NCI-H748 (cell line): Measurements from ENCODE around the gene HSD17B7.
A peak's percentile ranks its signal among the peaks of the same experiment; 100 is the strongest.
"Not testable (repeated sequence)": the region's sequence is repeated elsewhere in the genome, so short reads cannot be mapped to it uniquely, and the experiment has no call there.

Source experiments
- DNase-seq: peaks from one replicate; lab custom pipeline; 2025; ENCODE audit not compliant: unreplicated experiment; lab: John Stamatoyannopoulos, UW

HSD17B7 gene

DNA sequence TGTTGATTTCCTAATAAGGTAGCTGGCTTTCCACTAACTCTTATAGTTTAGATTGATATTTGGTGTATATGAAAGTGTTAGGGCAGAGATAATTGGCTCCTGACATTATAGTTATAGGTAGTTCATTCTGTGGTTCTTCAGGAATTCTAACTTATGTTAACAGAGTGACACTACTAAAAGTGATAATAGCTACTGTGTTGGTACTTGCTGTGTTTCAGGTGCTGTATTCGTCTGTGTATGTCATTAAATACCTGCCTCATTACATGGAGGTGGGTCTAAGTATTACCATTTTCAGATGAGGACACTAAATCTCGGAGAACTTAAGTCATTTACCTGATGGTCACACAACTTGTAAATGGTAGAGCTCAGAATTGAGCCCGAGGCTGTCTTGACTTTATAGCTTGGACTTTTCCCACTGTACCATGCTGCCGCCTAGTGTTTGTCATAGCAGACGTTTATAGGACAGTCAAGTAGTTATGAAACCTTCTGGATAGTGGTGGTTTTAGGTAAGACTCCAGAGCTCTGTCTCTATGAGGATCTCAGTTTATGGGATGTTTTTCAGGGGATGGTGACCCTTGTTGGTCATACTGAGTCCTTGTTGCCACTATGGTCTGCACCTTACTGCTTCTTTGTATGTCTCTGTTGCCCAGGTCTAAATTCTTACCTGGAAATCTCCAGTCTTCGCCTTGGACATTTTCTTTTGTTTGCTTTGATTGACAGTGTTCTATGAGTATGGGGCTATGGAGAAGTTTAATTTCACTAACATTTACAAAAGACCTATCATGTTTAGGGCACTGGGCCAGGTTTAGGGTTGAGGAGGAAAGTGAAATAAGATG lies 9.7 kb downstream of the HSD17B7 start:
- DNase-seq: peak; percentile 54

DNA sequence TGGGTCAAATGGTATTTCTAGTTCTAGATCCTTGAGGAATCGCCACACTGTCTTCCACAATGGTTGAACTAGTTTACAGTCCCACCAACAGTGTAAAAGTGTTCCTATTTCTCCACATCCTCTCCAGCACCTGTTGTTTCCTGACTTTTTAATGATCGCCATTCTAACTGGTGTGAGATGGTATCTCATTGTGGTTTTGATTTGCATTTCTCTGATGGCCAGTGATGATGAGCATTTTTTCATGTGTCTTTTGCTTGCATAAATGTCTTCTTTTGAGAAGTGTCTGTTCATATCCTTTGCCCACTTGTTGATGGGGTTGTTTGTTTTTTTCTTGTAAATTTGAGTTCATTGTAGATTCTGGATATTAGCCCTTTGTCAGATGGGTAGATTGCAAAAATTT lies 17.0 kb downstream of the HSD17B7 start:
- DNase-seq: not testable (repeated sequence)

DNA sequence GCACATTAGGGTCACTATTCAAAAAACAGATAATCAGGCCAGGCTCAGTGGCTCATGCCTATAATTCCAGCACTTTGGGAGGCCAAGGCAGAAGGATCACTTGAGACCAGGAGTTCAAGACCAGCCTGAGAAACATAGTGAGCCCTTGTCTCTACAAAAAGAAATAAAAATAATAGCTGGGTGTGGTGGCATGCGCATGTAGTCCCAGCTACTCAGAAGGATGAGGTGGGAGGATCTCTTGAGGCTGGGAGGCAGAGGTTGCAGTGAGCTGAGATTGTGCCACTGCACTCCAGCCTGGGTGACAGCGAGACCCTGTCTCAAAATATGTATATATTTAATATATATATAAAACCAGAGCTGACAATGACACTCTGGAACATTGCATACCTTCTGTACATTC lies 21.9 kb downstream of the HSD17B7 start:
- not testable (repeated sequence) for DNase-seq

DNA sequence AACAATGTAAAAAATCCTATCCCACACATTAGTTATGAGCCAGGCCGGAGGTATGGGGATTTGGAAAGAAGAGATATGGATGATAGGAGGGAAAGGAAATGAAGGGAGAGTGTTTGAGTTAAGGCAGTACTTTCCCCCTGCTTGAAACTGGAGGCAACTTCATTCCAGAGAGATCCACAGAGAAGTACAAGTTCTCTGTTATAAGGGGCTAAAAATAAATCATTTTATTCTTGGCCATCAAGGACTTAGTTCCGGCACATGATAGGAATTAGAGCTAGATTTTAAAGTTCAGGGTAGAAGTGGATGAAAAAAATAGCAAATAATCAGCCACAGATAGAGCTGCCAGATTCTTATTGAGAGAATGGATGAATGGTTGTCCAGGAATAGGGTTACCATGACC lies 27.6 kb downstream of the HSD17B7 start:
- not testable (repeated sequence) for DNase-seq

DNA sequence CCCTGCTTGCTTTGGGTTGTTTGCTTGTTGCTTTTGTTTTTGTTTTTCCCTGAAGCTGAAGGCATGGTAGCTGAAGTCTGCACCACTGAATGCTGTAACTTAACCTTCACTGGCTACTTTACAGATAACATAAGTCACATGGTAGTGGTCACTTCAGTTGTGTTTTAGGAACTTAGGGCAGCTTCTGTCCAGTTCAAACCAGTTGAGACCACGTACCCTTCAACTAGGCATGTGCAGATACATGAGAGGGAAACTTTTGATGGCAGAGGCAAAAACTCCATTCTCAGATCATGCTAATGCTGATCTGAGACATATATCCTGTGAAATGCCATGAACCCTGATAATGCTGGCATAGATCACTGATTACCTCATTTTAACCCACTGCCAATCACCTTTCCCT lies 28.2 kb downstream of the HSD17B7 start:
- not testable (repeated sequence) for DNase-seq

DNA sequence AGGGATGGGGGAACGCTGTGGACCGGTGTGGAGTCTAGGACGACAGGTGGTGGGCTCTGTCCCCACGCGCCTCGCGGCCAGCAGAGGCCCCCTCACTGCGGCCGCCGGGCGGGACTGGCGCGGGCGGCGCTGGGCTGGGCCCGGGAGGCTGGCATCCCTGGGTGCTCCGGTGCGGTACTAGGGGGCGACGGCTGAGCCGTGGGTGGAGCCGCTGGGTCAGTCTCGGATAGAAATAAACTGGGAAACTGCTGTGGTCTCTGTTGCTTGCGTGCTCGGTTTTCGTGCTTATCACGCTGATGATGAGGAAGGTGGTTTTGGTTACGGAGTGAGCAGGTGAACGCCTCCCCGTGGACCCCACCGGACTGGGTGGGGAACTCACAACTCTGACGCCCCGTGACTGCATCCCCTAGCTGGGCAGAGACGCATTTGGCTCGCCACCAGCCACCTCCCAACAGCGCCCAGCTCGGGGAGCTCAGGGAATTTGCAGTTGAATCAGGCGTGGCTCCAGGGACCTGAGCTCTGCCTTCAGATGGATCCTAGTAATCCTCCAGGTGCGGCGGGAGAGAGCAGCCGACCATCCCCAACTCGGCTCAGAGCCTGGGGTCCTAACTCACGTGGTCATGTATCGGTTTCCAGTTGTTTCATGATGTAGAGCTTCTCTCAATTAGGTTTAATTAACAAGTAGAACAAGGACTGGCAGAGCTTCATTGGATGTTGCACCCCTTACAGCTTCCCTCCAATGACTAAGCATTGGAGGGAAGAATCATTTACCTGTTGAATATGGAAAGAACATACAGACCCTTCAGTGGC lies 32.1 kb downstream of the HSD17B7 start:
- DNase-seq: peak; percentile 86

DNA sequence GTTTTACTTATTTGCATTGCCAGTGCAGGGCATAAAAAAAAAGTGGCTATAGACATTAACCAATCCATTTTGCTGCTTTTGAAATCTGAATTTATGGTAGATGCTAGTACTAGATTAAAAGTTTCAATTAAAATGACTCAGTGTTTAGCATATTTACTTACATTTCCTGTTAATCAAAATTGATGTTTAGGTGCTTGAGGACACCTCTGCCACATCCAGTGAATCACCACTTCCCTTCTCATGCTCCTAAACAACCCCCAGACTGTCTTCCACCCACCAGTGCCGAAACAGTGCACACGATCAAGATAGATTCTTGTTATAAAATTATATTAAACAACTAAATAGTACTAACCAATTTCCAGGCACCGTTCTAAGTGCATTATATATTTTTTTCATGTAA lies 32.7 kb downstream of the HSD17B7 start:
- DNase-seq: no peak

DNA sequence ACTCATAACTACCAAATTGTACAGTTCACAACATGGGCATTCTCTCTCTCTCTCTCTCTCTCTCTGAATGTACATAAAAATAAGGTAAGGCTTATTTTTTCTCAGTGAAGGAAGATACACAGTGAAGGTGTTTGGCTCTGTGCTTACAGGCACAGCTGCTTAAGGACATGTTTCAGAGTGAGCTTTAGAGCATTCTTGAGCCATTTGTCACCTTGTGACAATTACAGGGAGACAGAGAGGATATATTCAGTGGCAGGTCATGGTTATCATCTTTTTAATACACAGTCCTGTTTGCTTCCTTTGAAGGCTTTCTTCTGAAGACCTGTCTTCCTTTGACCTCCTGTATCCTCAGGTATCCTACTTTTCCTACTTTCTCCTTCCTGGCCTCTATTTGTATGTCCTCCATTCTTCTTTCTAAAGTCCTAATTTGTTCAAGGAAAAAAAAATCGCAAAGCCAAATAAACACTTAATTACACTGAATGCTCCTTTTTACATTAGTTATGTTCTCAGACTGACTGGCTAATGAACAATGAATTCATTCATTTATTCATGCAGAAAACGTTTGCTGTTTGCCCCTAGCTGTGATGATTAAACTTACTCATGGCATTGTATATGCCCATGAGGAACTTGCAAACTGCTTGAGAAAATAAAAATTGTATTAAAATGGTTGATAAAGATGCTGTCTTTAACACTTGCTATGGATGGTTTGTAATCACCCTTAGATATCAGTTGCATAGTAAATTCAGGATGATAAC lies 33.4 kb downstream of the HSD17B7 start:
- no peak for DNase-seq

DNA sequence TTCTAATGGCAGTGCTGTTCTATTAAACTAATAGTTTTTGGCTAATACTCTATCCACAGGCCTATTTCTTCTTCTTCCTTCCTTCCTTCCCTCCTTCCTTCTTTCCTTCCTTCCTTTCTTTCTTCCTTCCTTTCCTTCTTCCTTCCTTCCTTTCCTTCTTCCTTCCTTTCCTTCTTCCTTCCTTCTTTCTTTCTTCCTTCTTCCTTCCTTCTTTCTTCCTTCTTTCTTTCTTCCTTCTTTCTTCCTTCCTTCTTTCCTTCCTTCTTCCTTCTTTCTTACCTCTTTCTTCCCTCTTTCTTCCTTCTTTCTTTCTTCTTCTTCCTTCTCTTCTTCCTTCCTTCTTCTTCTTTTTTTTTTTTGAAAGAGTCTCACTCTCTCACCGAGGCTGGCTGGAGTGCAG lies 38.8 kb downstream of the HSD17B7 start:
- DNase-seq: no peak

DNA sequence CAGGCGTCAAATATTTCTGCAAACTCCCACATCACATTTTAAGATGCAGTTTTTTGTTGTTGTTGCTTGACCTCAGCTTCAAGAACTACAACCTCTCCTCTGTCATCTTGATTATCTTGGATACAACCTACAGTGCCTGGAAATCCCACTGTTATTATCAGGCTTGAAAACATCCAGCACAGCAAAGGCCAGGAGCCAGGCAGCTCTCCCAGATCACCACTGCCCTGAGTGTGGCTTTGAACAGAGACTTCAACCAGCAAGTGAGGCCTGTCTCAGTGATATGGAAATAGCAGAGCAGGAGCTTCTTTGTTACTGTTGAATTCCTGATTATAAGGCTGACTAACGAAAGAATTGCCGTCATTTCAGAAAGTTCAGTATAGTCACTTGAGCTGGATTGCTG lies 42.0 kb downstream of the HSD17B7 start:
- DNase-seq: no peak

DNA sequence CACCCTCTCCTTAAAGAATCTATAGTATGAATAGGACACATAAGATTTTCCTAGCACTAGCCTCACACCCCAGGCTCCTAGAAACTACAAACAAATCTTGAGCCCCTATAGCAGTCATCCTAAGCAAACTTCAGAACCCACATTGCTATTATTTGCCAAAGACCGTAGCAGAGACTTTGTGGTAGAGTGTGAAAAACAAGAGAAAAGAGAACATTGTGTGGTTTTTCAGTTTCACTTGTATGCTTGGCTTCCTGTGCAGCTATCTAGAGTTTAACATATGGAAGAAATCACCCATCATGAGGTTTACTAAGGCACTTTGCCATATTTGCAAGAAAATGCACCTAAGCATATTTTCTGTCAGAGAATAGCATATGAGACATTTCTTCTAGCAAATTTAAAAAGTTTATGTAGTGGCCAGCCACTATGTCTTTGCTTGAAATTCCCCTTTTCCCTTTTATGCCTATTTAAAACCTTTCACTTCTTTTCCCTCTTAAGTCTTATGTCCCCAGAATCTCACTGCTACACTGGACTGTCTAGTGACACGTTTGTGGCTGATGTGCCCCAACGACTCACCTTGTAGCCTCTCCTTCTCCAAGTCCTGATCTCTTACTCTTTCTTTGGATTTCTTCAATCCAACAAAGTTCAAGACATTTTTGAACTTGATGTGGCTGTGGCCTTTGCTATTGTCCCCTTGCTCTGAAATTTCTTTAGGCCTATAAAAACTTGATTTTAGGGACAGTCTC lies 44.8 kb downstream of the HSD17B7 start:
- no peak for DNase-seq

DNA sequence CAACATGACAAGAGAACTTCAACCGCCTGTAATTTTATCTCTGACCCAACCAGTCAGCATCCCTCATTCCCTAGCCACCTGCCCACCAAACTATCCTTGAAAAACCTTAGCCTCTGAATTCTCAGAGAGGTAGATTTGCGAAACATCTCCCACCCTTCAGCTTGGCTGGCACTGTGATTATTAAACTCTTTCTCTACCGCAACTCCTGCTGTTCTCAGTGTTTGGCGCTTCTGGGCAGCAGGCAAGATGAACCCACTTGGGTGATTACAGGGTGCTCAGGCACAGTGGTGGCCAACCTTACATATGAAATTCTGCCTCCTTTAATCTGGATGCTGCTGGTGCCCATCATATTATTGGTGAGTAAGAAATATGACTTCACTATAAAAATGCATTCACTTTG lies 48.4 kb downstream of the HSD17B7 start:
- DNase-seq: no peak

DNA sequence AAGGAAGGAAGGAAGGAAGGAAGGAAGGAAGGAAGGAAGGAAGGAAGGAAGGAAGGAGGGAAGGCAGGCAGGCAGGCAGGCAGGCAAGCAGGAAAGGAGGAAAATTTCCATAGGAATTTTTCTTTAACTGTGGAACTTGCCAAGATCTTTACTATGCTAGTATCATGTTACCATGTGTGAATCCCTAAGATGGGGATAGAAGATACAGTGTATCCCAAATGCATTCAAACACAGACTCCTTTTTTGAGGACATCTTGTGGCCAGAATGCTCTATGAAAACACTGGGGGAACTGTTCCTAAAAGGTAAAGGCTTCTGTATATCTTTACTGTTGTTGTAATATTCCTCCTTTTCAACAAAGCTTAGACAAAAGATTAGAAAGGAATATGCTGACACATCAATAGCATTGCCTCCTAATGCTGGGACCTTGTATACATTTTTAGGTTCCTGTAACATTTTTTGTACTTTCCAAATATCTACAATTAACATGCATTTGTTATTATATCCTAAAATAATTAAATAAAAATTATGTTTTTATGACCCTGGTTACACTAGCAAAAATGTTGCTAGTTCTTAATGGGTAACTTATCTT lies 49.8 kb downstream of the HSD17B7 start:
- no peak for DNase-seq

DNA sequence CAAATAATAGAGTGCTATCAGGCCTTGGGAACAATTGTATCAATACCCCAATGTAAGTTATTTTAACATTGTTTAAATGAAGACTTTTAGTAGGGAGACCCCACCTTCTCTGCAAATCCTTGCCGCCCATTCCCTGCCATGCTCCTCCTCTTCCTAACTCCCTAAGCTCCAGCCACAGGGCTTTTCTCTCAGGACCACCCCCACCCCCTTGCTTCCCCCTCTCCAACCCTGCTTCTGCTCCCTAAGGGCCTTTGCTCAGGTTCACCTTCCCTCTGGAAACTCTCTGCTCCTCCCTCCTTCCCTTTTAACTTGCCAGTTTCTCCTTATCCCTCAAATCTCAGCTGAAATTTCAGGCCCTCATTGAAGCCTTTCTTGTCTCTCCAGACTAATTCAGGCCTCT lies 53.7 kb downstream of the HSD17B7 start:
- DNase-seq: no peak

DNA sequence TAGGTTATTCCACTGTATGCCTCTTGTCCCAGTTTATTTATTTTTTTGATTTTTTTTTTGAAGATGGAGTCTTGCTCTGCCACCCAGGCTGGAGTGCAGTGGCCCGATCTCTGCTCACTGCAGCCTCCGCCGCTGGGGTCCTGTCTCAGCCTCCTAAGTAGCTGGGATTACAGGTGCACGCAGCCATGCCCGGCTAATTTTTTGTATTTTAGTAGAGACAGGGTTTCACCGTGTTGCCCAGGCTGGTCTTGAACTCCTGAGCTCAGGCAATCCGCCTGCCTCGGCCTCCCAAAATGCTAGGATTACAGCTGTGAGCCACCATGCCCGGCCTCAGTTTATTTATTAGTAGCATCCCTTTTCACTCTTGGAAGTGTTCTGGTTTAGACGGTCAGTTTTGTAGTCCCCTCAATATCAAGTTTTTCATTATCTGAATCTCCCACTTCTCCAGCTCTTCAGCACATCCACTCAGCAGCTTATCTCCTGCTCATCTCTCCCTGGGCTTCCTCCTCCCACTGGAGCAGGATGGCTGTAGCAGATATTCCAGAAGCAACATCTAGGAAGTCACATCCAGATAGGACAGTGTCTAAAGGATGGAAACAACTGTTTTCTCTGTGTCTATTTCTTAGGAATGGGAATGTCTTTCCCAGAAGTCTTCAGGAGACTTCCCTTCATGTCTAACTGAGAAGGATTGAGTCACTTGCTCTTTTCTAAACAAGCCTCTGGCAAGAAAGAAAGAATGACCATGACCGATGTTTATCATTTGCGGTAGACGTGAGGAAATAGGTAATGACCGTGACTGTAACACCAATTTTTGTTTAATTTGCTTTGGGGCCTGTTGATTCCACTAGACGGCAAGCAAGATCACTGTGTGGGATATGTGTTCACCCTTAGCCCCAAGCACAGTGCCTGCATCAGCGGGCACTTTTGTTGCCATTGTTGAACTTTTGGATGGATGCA lies 56.0 kb downstream of the HSD17B7 start:
- DNase-seq: no peak

DNA sequence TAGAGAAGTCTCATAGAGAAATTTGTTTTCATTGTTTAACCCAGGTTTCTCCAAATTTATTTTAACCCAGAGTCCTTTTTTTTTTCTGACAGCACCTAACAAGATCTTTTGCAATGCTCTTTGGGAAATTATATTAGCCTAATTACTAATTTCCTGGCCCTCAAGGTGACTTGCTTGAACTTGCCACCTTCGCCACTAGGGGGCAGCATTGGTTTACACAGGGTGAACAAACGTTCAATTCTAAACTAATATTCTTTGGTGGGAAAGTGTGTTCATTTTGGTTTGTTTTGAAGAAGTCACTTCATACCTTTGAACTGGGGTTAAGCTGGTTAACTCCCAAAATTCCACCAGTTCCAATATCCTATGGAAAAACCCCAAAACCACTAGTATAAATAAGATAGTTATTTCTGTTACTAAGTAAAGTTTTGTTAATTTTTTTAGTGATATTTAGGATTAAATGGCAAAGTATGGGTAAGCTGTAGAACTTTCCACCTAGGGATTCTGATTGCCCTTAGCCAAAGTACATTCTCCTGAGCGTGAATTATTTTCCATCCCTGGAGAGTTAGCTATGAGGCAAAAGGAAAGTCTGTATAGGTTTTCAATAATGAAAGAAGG lies 57.4 kb downstream of the HSD17B7 start:
- DNase-seq: peak; percentile 78

DNA sequence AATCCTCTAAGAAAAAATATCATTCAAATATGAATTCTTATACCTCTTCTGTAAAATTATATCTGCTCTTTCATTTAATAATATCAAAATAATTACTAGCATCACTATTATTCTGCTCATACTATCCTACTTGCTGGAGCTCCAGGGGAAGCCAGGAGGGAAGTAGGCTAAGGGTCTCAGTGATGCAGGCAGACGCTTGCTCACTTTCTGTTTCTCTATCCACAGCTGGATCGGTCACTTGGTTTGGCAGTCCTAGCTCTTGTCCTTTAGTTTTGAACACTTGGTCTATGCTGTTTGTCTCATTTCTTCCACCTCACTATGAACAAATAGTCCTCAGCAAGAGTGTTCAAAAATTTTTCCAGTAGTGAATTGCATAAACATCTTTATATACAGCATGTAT lies 59.2 kb downstream of the HSD17B7 start:
- DNase-seq: no peak

DNA sequence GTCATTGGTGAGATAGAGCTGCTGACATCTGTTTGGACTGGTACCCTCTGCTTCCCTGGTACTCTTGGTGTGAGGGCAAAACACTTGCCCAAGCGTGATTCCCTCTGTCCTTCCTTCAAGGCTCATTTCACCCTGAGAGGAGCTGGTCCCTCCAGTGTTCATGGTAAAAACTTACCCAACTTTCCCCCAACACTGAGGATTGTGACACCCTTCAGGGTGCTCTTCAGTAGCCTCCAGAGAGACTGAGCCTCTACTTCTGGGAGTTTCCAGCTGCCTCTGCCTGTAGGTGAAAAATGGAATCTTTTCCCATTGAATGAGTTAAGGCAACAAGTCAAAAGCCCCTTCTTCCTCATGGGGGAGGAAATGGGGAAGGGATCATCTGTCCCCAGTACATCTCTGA lies 60.8 kb downstream of the HSD17B7 start:
- no peak for DNase-seq
